CD14-positive monocyte (primary cell): ENCODE measurements around the gene AFF3. TPM values are rescaled to one million over a fixed set of nuclear protein-coding genes. Genes with fewer than 3 reads are reported as not detected.

ENCODE experiments used
- DNase-seq, 3 donors: peaks; one replicate each; pipeline ENCODE4 v3.0.0-alpha.2; 2011 to 2022
- H2AFZ ChIP-seq: 2 replicates; pipeline ENCODE4 v1.6.0; 2012; ENCODE audit warnings: mild to moderate bottlenecking, low read depth, low read length, inconsistent platforms; ENCODE audit not compliant: insufficient read depth, poor library complexity, severe bottlenecking
- H3K27ac ChIP-seq, 2 donors: 1 replicate in 1 of 2; 2 replicates in 1 of 2; pipeline ENCODE4 v1.5.1; 2012 to 2013; ENCODE audit warnings: low read length in 2 of 2, control low read depth in 1 of 2, inconsistent platforms in 1 of 2, low read depth in 1 of 2, mild to moderate bottlenecking in 1 of 2
- H3K27me3 ChIP-seq, 2 donors: one replicate each; pipeline versions ENCODE4 v1.6.0 to v1.6.1; 2011 to 2013; ENCODE audit warnings: low read length in 2 of 2; ENCODE audit not compliant: control insufficient read depth in 2 of 2, insufficient read depth in 2 of 2
- H3K36me3 ChIP-seq, 2 donors: replicated peaks in 1 of 2; 1 replicate in 1 of 2; 2 replicates in 1 of 2; pipeline versions ENCODE4 v1.5.1 to v1.6.1; 2012 to 2013; ENCODE audit warnings: low read length in 2 of 2, control low read depth in 1 of 2, inconsistent platforms in 1 of 2, mild to moderate bottlenecking in 1 of 2; ENCODE audit not compliant: insufficient read depth in 2 of 2, control insufficient read depth in 1 of 2
- H3K4me1 ChIP-seq, 2 donors: 1 replicate in 1 of 2; 2 replicates in 1 of 2; pipeline versions ENCODE4 v1.5.1 to v1.6.1; 2012 to 2013; ENCODE audit warnings: low read length in 2 of 2, control low read depth in 1 of 2, inconsistent platforms in 1 of 2, mild to moderate bottlenecking in 1 of 2, moderate library complexity in 1 of 2; ENCODE audit not compliant: insufficient read depth in 2 of 2, control insufficient read depth in 1 of 2
- H3K4me2 ChIP-seq: replicated peaks from 2 replicates; pipeline ENCODE3; 2012; ENCODE audit warnings: low read length, moderate library complexity, mild to moderate bottlenecking; ENCODE audit not compliant: poor library complexity, severe bottlenecking; ENCODE audit errors: extremely low read depth
- H3K4me3 ChIP-seq, 3 experiments: fragments of 200-600 bp in 1 of 3; sonication (generic) in 1 of 3; replicated peaks in 1 of 3; 1 replicate in 2 of 3; 2 replicates in 1 of 3; pipeline ENCODE4 v1.5.1; 2011 to 2013; ENCODE audit warnings: low read length in 3 of 3, mild to moderate bottlenecking in 3 of 3, control low read depth in 2 of 3, low read depth in 2 of 3, inconsistent platforms in 1 of 3, moderate library complexity in 1 of 3
- H3K79me2 ChIP-seq: 2 replicates; pipeline ENCODE4 v1.6.0; 2012; ENCODE audit warnings: mild to moderate bottlenecking, control low read depth, inconsistent platforms, low read length, moderate library complexity; ENCODE audit not compliant: insufficient read depth
- H3K9ac ChIP-seq: 2 replicates; pipeline ENCODE4 v1.6.0; 2017; ENCODE audit warnings: low read length, mild to moderate bottlenecking; ENCODE audit not compliant: insufficient read depth, poor library complexity, severe bottlenecking
- H3K9me3 ChIP-seq, 2 donors: replicated peaks in 1 of 2; 1 replicate in 1 of 2; 2 replicates in 1 of 2; pipeline versions ENCODE4 v1.5.1 to v1.6.1; 2012 to 2013; ENCODE audit warnings: low read length in 2 of 2, control low read depth in 1 of 2; ENCODE audit not compliant: control insufficient read depth in 1 of 2, insufficient read depth in 1 of 2
- H4K20me1 ChIP-seq: 2 replicates; pipeline ENCODE4 v1.6.0; 2012; ENCODE audit warnings: mild to moderate bottlenecking, low read length, control low read depth, moderate library complexity; ENCODE audit not compliant: insufficient read depth
- H3K27ac Mint-ChIP-seq, 7 donors: one replicate each; pipeline ENCODE4 v1.8.0; 2020; ENCODE audit warnings: mild to moderate bottlenecking in 7 of 7, mixed read lengths in 7 of 7, moderate library complexity in 6 of 7, inconsistent platforms in 2 of 7
- H3K27me3 Mint-ChIP-seq, 3 donors: one replicate each; pipeline ENCODE4 v1.8.0; 2021 to 2022; ENCODE audit warnings: low read depth in 3 of 3, mild to moderate bottlenecking in 3 of 3, mixed read lengths in 3 of 3, moderate library complexity in 3 of 3, inconsistent platforms in 1 of 3
- H3K36me3 Mint-ChIP-seq, 2 donors: one replicate each; pipeline ENCODE4 v1.8.0; 2020; ENCODE audit warnings: mixed read lengths in 2 of 2, inconsistent platforms in 1 of 2, mild to moderate bottlenecking in 1 of 2
- H3K4me1 Mint-ChIP-seq: one replicate; pipeline ENCODE4 v1.8.0; 2020; ENCODE audit warnings: mild to moderate bottlenecking, mixed read lengths
- H3K4me3 Mint-ChIP-seq, 2 donors: one replicate each; pipeline ENCODE4 v1.8.0; 2020; ENCODE audit warnings: mild to moderate bottlenecking in 2 of 2, mixed read lengths in 2 of 2, moderate library complexity in 1 of 2
- H3K9me3 Mint-ChIP-seq, 7 donors: one replicate each; pipeline ENCODE4 v1.8.0; 2020 to 2022; ENCODE audit warnings: mixed read lengths in 7 of 7, mild to moderate bottlenecking in 6 of 7, moderate library complexity in 6 of 7, inconsistent platforms in 2 of 7
- CTCF ChIP-seq: fragments of 200-600 bp; IDR thresholded peaks from one replicate; pipeline ENCODE4 v1.8.0; 2022; ENCODE audit warnings: antibody characterized with exemption, mild to moderate bottlenecking
- WGBS: methylation state at CpG from one replicate; pipeline ENCODE4 v1.1.5; 2013; ENCODE audit warnings: missing lambda C conversion rate; ENCODE audit not compliant: insufficient coverage; 5-methylcytosine and 5-hydroxymethylcytosine counted together
- intact Hi-C, 2 donors: fragments of 100-400 bp; cut with micrococcal nuclease; formaldehyde crosslinking; loops; one replicate each; pipeline versions ENCODE4 v1.15.0 to v1.15.1; 2023
- polyA plus RNA-seq, 3 donors: library from polyadenylated mRNA; depleted of rRNA in 1 of 3; unstranded in 2 of 3; stranded (reverse) in 1 of 3; fragments of 300-500 nt in 2 of 3; fragments of >200 nt in 1 of 3; fragmentation: Illumina TruSeq in 2 of 3; gene quantifications; 1 replicate in 2 of 3; 2 replicates in 1 of 3; pipeline ENCODE4 v1.2.3, GENCODE V29; 2012 to 2021

The AFF3 gene
- polyA plus RNA-seq, 3 donors = 0.17 to 4.1 (median 0.49) TPM

GRCh38 chr2:99876956-99877355 is 265.4 kb downstream of the AFF3 start:
- Histone ChIP-seq H3K9ac (no peak overlapping the region), H3K4me1 (peaks cover 22 to 26% of the 10 kb centered on the region in 2 donors), H4K20me1 (no peaks in the 10 kb centered on the region), H3K79me2 (no peaks in the 10 kb centered on the region), H3K27ac (no peak overlapping the region), H3K9me3 (no peaks in the 10 kb centered on the region), H3K36me3 (no peaks in the 10 kb centered on the region), H3K4me3 (no peak overlapping the region), H2AFZ (no peak overlapping the region), H3K4me2 (no peak overlapping the region), H3K27me3 (no peaks in the 10 kb centered on the region)
- H3K27me3 Mint-ChIP-seq = peaks cover 2 to 4% (median 3%) of the 10 kb centered on the region in 3 donors
- DNase-seq = no peak
- H3K27ac Mint-ChIP-seq = peak overlapping the region in 1 of 7 donors; percentile 19
- no peak for TF ChIP-seq CTCF
- H3K9me3 Mint-ChIP-seq = peaks cover 0 to 4% (median 0%) of the 10 kb centered on the region in 7 donors
- H3K36me3 Mint-ChIP-seq = peaks cover 7 to 9% of the 10 kb centered on the region in 2 donors
- 78% methylated on average over 2 of the region's 3 CpGs for WGBS
- intact Hi-C loops = no loop called here
- no peak overlapping the region for H3K4me3 Mint-ChIP-seq
- H3K4me1 Mint-ChIP-seq = peaks cover 24% of the 10 kb centered on the region

GRCh38 chr2:99875627-99876201 is 266.7 kb downstream of the AFF3 start:
- H4K20me1 ChIP-seq = no peaks in the 10 kb centered on the region
- Mint-ChIP-seq H3K27ac (no peak overlapping the region), H3K4me3 (no peak overlapping the region), H3K9me3 (peaks cover 0 to 4% (median 0%) of the 10 kb centered on the region in 7 donors), H3K4me1 (peaks cover 24% of the 10 kb centered on the region), H3K36me3 (peaks cover 7 to 9% of the 10 kb centered on the region in 2 donors), H3K27me3 (peaks cover 2 to 4% (median 3%) of the 10 kb centered on the region in 3 donors)
- H3K4me2 ChIP-seq = no peak overlapping the region
- H3K4me1 ChIP-seq = peaks cover 22 to 26% of the 10 kb centered on the region in 2 donors
- intact Hi-C loops = no loop called here
- no peak overlapping the region for H2AFZ ChIP-seq
- H3K79me2 ChIP-seq = no peaks in the 10 kb centered on the region
- 97% methylated on average over 7 of the region's 7 CpGs for WGBS
- no peak for DNase-seq
- H3K4me3 ChIP-seq = no peak overlapping the region
- H3K36me3 ChIP-seq = no peaks in the 10 kb centered on the region
- TF ChIP-seq CTCF = no peak
- no peaks in the 10 kb centered on the region for H3K27me3 ChIP-seq
- no peaks in the 10 kb centered on the region for H3K9me3 ChIP-seq
- no peak overlapping the region for H3K9ac ChIP-seq
- H3K27ac ChIP-seq = no peak overlapping the region
